Lung (tissue), 12 donors: ENCODE results near the gene COX18. TPM values are rescaled to one million over a fixed set of nuclear protein-coding genes. Genes with fewer than 3 reads are reported as not detected.

ENCODE experiments used
- ATAC-seq: fragments of 200-7000 bp; cut with Tn5 transposase; one replicate; pipeline ENCODE4 v1.9.1; 2020; ENCODE audit warnings: moderate number of reproducible peaks; ENCODE audit not compliant: insufficient read depth, low FRiP score
- DNase-seq, 3 donors: peaks; one replicate each; pipeline ENCODE4 v3.0.0-alpha.2; 2013 to 2017
- H3K27ac ChIP-seq, 2 donors: one replicate each; pipeline ENCODE4 v1.5.1; 2013; ENCODE audit warnings: mild to moderate bottlenecking in 2 of 2, moderate library complexity in 2 of 2, control low read depth in 1 of 2, inconsistent platforms in 1 of 2, low read depth in 1 of 2, low read length in 1 of 2
- H3K27me3 ChIP-seq, 3 donors: one replicate each; pipeline ENCODE4 v1.5.1; 2013; ENCODE audit warnings: low read length in 2 of 3; ENCODE audit not compliant: control insufficient read depth in 3 of 3, insufficient read depth in 3 of 3
- H3K36me3 ChIP-seq, 4 donors: one replicate each; pipeline ENCODE4 v1.5.1; 2013; ENCODE audit warnings: low read length in 4 of 4, mild to moderate bottlenecking in 1 of 4, moderate library complexity in 1 of 4; ENCODE audit not compliant: control insufficient read depth in 4 of 4, insufficient read depth in 4 of 4
- H3K4me1 ChIP-seq, 5 donors: one replicate each; pipeline ENCODE4 v1.5.1; 2013; ENCODE audit warnings: low read length in 5 of 5, mild to moderate bottlenecking in 2 of 5, moderate library complexity in 1 of 5; ENCODE audit not compliant: control insufficient read depth in 5 of 5, insufficient read depth in 5 of 5
- H3K4me3 ChIP-seq: one replicate; pipeline ENCODE4 v1.5.1; 2013; ENCODE audit warnings: mild to moderate bottlenecking, control low read depth, moderate library complexity
- H3K9ac ChIP-seq, 2 donors: one replicate each; pipeline ENCODE4 v1.5.1; 2013; ENCODE audit warnings: low read length in 2 of 2, control low read depth in 1 of 2; ENCODE audit not compliant: insufficient read depth in 1 of 2
- H3K9me3 ChIP-seq, 4 donors: one replicate each; pipeline ENCODE4 v1.5.1; 2013; ENCODE audit warnings: low read length in 3 of 4, mild to moderate bottlenecking in 1 of 4, moderate library complexity in 1 of 4; ENCODE audit not compliant: control insufficient read depth in 4 of 4, insufficient read depth in 3 of 4
- WGBS, 2 donors: extraction: QIAGEN DNeasy Blood & Tissue Kit; methylation state at CpG; one replicate each; pipeline ENCODE4 v1.1.7; 2013; 5-methylcytosine and 5-hydroxymethylcytosine counted together
- polyA plus RNA-seq, 2 donors: library from polyadenylated mRNA; stranded (reverse); fragments of 200-250 nt; gene quantifications; one replicate each; pipeline ENCODE4 v1.2.1, GENCODE V29; 2013
- total RNA-seq, 2 donors: library from RNA; depleted of rRNA in 1 of 2; stranded (reverse); fragments of >200 nt in 1 of 2; gene quantifications; one replicate each; pipeline ENCODE4 v1.2.1, GENCODE V29; 2014 to 2021
- TF ChIP-seq, protein P1 (sequence below): IDR thresholded peaks from 2 replicates; pipeline ENCODE4 v1.5.1; 2012; ENCODE audit warnings: mild to moderate bottlenecking; ENCODE audit errors: control extremely low read depth, extremely low read depth
- donor health status: control.
- donor health status: control.
- donor health status: Bipolar disorder and iron deficiency.
- donor health status: healthy.
- donor health status: DM: yes; HTN: yes; CAD: no.

Gene COX18
- total and polyA plus RNA-seq, 4 donors: 10.3 to 18.6 (median 13.6) TPM

DNA sequence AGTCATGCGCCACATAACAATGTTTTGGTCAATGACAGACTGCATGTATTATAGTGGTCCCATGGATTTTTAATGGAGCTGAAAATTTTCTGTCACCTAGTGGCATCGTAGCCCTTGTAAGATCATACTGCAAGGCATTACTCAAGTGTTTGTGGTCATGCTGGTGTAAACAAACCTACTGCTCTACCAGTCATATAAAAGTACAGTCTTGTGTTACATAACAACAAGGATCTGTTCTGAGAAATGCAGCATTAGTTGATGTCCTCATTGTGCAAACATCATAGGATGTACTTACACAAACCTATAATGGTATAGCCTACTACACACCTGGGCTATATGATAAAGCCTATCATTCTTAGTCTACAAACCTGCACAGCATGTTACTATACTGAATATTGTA is 34.6 kb downstream of the COX18 start:
- Histone ChIP-seq H3K36me3 (no peaks in the 10 kb centered on the region), H3K9ac (no peak overlapping the region), H3K9me3 (peaks cover 0 to 10% (median 7%) of the 10 kb centered on the region in 4 donors), H3K4me1 (no peaks in the 10 kb centered on the region), H3K27me3 (no peaks in the 10 kb centered on the region), H3K27ac (no peak overlapping the region), H3K4me3 (no peak overlapping the region)
- DNase-seq: no peak
- whole genome bisulfite sequencing, 2 donors: 82 to 95% methylated on average over 2 of the region's 2 CpGs
- TF ChIP-seq, protein P1, sequence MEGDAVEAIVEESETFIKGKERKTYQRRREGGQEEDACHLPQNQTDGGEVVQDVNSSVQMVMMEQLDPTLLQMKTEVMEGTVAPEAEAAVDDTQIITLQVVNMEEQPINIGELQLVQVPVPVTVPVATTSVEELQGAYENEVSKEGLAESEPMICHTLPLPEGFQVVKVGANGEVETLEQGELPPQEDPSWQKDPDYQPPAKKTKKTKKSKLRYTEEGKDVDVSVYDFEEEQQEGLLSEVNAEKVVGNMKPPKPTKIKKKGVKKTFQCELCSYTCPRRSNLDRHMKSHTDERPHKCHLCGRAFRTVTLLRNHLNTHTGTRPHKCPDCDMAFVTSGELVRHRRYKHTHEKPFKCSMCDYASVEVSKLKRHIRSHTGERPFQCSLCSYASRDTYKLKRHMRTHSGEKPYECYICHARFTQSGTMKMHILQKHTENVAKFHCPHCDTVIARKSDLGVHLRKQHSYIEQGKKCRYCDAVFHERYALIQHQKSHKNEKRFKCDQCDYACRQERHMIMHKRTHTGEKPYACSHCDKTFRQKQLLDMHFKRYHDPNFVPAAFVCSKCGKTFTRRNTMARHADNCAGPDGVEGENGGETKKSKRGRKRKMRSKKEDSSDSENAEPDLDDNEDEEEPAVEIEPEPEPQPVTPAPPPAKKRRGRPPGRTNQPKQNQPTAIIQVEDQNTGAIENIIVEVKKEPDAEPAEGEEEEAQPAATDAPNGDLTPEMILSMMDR: no peak
- no peak for ATAC-seq

DNA sequence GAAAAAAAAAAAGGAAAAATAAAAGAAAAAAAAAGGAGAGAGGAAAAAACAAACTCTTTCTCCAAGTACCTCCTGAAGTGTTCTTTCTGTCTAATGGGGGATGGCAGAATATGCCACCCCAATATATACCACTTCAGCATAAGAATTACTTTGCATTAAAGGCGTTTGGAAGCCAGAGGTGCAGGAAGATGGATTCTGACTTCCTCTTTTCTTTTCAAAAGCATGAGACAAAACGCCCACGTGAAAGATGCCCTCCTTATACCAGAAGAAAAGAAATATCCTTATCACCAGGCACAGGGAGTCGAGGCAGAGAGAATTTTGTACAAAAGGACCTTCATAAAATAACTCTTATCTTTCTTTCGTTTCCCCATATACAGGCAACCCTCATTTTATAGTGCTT is 40.9 kb downstream of the COX18 start:
- peaks cover 0 to 5% (median 0%) of the 10 kb centered on the region in 4 donors for H3K9me3 ChIP-seq
- DNase-seq (no peak), ATAC-seq (no peak)
- 64 to 71% methylated on average over 5 of the region's 5 CpGs for WGBS, 2 donors
- H3K27ac ChIP-seq: no peak overlapping the region
- H3K27me3 ChIP-seq: no peaks in the 10 kb centered on the region
- H3K4me3 ChIP-seq: no peak overlapping the region
- H3K9ac ChIP-seq: no peak overlapping the region
- H3K36me3 ChIP-seq: no peaks in the 10 kb centered on the region
- TF ChIP-seq, protein P1: no peak
- H3K4me1 ChIP-seq: no peaks in the 10 kb centered on the region

DNA sequence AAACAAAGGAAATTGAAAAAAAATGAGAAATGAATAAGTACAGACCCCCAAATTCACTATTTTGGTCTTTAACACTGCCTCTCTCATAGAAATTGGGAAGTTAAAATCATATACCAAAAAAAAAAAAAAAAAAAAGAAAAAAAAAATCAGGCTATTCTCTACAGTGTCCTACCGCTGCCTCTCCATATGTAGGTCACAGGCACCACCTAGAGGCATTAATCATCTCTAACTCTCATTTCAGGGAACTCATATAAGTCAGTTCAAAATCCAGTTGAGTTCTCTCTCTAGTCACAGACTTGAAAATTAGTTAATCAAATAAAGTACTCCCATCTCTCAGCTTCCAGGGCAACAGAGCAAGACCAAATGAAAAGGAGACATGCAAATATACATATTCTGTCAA is 47.9 kb downstream of the COX18 start:
- Histone ChIP-seq H3K27me3 (no peaks in the 10 kb centered on the region), H3K27ac (no peak overlapping the region), H3K36me3 (no peaks in the 10 kb centered on the region), H3K4me3 (no peak overlapping the region), H3K4me1 (no peaks in the 10 kb centered on the region), H3K9me3 (no peaks in the 10 kb centered on the region), H3K9ac (no peak overlapping the region)
- DNase-seq (peak in 2 of 3 donors; percentile 22 to 43), ATAC-seq (no peak)
- TF ChIP-seq, protein P1: no peak
- 13 to 32% methylated on average over 1 of the region's 1 CpG for WGBS, 2 donors

GRCh38 chr4:73019462-73020047 is 50.0 kb downstream of the COX18 start:
- Histone ChIP-seq H3K27me3 (no peaks in the 10 kb centered on the region), H3K9ac (no peak overlapping the region), H3K4me1 (no peaks in the 10 kb centered on the region), H3K36me3 (no peaks in the 10 kb centered on the region), H3K9me3 (no peaks in the 10 kb centered on the region), H3K27ac (no peak overlapping the region), H3K4me3 (no peak overlapping the region)
- ATAC-seq (no peak), DNase-seq (peak in 2 of 3 donors; percentile 58 to 73)
- TF ChIP-seq, protein P1: peak; percentile 29
- WGBS, 2 donors: 3 to 7% methylated on average over 3 of the region's 3 CpGs
